HL-60 (cell line): Measurements from ENCODE around the gene SNAPC4.

Experiments
- GABPA ChIP-seq: IDR thresholded peaks from 2 replicates; pipeline ENCODE4 v1.6.1; 2012; ENCODE audit warnings: low read depth
- POLR2AphosphoS5 ChIP-seq: IDR thresholded peaks from 2 replicates; pipeline ENCODE4 v1.6.1; 2012; ENCODE audit warnings: low read depth
- REST ChIP-seq: IDR thresholded peaks from 2 replicates; pipeline ENCODE4 v1.6.1; 2012; ENCODE audit warnings: low read depth; ENCODE audit not compliant: insufficient replicate concordance
- TF ChIP-seq, protein P1 (sequence below): IDR thresholded peaks from one replicate; pipeline ENCODE4 v1.5.1; 2011; ENCODE audit warnings: low read length, control low read depth, inconsistent platforms; ENCODE audit not compliant: insufficient read depth

DNA sequence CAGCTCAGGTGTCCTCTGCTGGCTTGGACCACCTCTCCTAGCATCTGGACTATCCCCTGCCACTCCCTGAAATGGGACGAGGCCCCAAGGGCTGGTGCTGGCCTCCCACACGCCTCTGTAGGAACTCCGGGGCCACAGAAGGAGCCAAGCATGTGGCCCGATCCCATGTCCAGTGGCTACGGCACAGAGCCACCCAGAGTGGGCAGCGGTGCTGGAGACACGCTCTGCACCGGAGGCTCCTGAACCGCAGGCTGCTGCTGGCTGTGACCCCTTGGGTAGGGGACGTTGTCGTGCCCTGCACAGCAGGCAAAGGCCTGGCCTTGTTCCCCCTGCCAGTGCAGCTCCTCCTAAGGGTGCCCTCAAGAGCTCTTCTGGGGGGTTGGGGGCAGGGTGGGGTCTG is 20.1 kb downstream of the SNAPC4 start:
- TF ChIP-seq POLR2AphosphoS5 (no peak), GABPA (no peak), REST (no peak)
- TF ChIP-seq, protein P1, sequence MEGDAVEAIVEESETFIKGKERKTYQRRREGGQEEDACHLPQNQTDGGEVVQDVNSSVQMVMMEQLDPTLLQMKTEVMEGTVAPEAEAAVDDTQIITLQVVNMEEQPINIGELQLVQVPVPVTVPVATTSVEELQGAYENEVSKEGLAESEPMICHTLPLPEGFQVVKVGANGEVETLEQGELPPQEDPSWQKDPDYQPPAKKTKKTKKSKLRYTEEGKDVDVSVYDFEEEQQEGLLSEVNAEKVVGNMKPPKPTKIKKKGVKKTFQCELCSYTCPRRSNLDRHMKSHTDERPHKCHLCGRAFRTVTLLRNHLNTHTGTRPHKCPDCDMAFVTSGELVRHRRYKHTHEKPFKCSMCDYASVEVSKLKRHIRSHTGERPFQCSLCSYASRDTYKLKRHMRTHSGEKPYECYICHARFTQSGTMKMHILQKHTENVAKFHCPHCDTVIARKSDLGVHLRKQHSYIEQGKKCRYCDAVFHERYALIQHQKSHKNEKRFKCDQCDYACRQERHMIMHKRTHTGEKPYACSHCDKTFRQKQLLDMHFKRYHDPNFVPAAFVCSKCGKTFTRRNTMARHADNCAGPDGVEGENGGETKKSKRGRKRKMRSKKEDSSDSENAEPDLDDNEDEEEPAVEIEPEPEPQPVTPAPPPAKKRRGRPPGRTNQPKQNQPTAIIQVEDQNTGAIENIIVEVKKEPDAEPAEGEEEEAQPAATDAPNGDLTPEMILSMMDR = no peak
